Omental fat pad (tissue), 4 donors: ENCODE measurements around the gene GALE. TPM values are rescaled to one million over a fixed set of nuclear protein-coding genes. Genes with fewer than 3 reads are reported as not detected.
A peak's percentile ranks its signal among the peaks of the same experiment; 100 is the strongest.

Experiments
- ATAC-seq: fragments of 150-250 bp; one replicate; pipeline ENCODE4 v1.9.1; 2016; ENCODE audit warnings: mild to moderate bottlenecking, moderate library complexity; ENCODE audit not compliant: low FRiP score
- DNase-seq: peaks from one replicate; pipeline ENCODE4 v3.0.0-alpha.2; 2019; ENCODE audit warnings: low spot score
- total RNA-seq, 4 donors: library from RNA; depleted of rRNA; stranded (reverse); fragments of >200 nt; gene quantifications; one replicate each; pipeline ENCODE4 v1.1.0, GENCODE V29; 2016
- TF ChIP-seq, protein P1 (sequence below), 3 donors: fragments of 450-650 bp; IDR thresholded peaks; one replicate each; pipeline ENCODE4 v1.5.1; 2016 to 2017; ENCODE audit warnings: antibody characterized with exemption in 3 of 3, mild to moderate bottlenecking in 3 of 3, moderate library complexity in 2 of 3

The GALE gene
- total RNA-seq, 4 donors from 2014 or later: 15.6 to 19.4 (median 17.9) TPM

DNA sequence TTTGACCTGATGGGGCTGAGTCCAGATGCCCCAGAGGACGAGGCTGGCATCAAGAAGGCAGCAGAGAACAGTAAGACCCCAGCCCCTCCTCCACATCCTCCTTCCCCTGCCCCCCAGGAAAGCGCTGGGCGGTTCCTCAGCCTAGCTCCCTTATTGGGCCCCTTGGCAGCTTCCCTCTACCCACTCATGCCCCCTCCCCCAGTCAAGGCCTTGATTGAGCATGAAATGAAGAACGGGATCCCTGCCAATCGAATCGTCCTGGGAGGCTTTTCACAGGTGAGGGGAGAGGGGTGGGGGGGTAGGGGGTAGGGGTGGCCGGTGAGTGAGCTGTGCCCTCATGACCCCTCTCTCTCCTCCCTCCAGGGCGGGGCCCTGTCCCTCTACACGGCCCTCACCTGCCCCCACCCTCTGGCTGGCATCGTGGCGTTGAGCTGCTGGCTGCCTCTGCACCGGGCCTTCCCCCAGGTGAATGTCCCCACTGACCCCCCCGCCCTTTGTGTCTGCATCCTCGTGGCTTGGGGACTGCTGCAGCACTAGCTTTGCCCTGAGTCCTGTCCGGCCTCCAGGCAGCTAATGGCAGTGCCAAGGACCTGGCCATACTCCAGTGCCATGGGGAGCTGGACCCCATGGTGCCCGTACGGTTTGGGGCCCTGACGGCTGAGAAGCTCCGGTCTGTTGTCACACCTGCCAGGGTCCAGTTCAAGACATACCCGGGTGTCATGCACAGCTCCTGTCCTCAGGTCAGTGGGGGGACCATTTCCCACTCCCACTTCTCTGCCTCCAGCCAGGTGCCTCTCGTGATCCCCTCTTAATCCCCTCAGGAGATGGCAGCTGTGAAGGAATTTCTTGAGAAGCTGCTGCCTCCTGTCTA is 6.5 kb downstream of the GALE start:
- TF ChIP-seq, protein P1, sequence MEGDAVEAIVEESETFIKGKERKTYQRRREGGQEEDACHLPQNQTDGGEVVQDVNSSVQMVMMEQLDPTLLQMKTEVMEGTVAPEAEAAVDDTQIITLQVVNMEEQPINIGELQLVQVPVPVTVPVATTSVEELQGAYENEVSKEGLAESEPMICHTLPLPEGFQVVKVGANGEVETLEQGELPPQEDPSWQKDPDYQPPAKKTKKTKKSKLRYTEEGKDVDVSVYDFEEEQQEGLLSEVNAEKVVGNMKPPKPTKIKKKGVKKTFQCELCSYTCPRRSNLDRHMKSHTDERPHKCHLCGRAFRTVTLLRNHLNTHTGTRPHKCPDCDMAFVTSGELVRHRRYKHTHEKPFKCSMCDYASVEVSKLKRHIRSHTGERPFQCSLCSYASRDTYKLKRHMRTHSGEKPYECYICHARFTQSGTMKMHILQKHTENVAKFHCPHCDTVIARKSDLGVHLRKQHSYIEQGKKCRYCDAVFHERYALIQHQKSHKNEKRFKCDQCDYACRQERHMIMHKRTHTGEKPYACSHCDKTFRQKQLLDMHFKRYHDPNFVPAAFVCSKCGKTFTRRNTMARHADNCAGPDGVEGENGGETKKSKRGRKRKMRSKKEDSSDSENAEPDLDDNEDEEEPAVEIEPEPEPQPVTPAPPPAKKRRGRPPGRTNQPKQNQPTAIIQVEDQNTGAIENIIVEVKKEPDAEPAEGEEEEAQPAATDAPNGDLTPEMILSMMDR (IDR thresholded peaks at IDR 0.05): no peak
- DNase-seq (no peak), ATAC-seq (no peak)

DNA sequence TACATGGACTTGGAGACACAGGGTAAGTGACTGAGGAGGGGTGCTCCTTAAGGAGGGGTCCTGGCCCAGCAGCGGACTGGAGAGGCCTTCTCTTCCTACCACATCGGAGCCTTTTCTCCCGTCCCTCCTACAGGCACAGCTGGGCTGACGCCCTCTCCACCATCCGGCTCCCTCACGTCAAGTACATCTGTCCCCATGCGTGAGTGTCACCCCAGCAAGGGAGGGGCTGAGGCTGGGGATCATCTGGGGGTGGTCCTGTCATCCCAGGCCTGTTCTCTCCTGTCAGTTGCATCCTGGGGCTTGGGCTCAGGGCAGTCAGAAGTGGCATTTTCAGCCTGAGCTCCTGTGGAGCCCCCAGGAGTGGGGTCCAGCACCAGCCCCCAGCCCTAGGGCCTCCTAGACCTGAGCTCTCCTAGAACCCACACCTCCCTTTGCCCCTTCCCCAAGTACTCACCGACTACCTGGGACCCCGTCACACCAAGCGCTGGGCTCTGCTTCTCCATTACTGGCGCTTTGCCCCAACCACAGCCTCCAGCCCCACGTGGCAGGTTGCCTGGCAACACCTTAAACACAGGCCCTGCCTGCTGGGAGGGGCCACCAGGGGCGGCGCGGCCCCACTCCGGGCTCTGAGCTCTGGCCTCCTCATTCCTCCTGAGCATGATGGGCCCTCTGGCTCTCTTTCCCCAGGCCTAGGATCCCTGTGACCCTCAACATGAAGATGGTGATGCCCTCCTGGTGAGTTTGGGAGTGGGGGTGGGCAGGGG is 7.4 kb downstream of the GALE start:
- ATAC-seq (no peak), DNase-seq (no peak)
- TF ChIP-seq, protein P1 (IDR thresholded peaks at IDR 0.05): no peak

DNA sequence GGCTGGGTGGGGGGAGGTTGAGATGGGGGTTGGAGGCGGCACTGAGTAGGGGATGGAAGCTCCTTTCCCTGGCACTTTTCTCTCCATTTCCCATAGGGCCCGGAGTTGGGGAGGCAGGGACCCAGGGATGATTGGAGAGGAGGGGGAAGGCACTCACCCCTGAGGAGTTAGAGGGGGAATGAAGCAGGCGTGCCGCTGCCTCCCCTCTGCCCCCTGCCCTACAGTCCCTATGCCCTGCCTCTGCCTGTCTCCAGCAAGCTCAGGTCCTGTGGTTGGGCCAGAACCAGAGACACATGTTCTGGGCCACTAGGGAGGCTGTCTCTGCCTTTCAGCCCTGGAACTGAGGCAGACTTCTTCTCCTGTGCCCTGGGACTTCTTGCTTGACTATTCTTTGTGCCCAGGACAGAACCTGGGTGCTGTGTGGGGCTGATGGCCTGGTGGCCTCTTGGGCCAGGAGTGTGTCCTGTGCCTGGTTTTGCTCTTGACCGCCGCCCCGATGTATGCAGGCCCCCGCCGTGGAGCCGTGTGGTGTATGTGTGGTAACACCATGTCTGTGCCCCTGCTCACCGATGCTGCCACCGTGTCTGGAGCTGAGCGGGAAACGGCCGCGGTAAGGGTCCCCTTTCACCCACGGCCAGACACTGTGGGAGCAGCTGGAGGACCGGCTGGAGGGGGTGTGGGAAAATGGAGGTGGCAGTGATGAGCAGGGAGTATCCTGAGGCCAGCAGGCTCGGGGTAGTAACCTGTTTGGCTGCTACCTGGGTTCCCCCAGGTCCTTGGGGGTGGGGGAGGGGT is 8.2 kb downstream of the GALE start:
- no peak for ATAC-seq
- TF ChIP-seq, protein P1 (IDR thresholded peaks at IDR 0.05): no peak
- DNase-seq: no peak

DNA sequence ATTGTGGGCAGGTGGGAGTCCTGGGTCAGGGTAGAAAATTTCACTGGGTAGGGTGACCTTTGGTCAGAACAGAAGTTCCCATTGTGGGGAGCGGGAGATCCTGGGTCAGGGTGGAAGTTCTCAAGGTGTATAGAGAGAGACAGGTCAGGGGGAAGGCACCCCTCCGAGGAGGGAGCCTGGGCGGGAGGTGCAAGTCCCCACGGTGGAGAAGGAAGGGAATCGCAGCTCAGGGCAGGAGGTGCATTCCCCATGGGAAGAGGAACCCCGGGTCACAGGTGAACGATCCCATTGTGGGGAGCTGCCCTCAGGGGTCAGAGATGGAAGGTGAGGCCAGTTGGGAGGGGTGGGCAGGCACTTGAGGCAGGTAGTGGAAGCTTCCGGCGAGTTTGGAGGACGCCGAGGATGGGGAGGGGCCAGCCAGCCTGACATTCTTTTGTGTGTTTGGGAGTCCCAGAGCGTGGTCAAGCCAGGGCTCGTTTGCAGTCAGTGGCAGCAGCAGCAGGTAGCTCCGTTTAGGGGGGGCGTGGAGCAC is 9.0 kb downstream of the GALE start:
- TF ChIP-seq, protein P1 (IDR thresholded peaks at IDR 0.05): no peak
- ATAC-seq: no peak
- no peak for DNase-seq

DNA sequence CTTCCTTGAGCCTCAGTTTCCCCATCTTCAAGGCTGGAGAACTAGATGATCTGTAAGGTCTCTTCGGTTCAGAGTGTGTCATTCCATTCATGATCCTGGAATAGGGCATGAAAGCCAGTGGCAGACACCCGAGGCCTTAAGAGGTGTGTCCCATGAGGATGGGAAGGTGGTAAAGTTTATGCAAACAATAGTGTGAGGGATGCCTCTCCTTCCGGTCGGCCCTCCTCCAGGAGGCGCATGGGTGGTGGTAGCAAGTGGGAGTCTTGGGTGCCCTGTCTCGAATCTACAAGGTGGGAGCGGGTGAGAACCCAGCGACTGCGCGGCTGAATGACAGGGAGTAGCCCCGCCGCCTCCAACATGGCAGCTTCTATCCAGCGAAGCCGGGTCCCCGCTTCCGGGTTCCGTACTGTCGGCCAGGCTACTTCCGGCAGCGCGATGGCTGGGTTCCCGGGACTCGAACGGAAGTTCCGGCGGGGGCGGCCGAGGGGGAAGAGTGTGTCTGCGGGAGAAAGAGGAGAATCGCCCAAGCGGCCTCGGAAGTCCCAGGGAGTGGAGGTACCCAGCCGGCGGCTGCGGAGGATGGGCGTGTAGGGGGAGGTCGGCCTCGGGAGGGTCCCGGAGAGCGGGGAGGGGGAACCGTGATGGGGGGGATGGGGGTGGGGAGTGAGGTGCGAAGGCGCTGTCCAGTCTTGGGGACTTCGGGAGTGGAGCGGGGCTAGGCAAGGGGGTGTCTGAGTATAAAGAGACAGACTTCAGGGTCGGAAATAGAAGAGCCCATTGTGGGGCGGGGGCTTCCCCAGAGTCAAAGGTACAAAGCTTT is 9.6 kb downstream of the GALE start, which contains the start of gene LYPLA2:
TSS of gene LYPLA2 (plus strand) at position 450 of the 820 bp plus-strand sequence. CDS start 1,538 bp downstream, outside the sequence.
- peak; percentile 87 for ATAC-seq
- TF ChIP-seq, protein P1 (IDR thresholded peaks at IDR 0.05): no peak

DNA sequence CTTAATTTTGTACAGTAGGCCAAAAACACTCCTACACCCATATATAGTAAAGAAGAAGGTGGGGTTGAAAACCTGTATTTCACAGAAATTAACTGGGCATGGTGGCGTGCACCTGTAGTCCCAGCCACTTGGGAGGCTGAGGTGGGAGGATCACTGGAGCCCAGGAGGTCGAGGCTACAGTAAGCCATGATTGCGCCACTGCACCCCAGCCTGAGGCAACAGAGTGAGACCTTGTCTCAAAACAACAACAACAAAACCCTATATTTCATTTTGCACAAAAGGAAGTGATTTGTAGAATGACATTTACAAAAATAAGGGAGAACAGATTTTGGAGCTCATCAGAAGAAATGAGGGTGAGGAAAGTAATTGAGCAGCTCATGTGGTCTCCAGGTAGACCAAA is 11.9 kb downstream of the GALE start:
- TF ChIP-seq, protein P1 (IDR thresholded peaks at IDR 0.05): no peak
- ATAC-seq (no peak), DNase-seq (no peak)

More for the DNA sequence above, 9.6 kb downstream of the GALE start, which contains the start of gene LYPLA2:
- peak; percentile 79 for DNase-seq
